Head of caudate nucleus (tissue), 42 donors: ENCODE data around the gene SLC25A31.

Experiments used
- DNase-seq, 42 donors: peaks; one replicate each; pipeline versions ENCODE4 v3.0.0 to v3.0.0-alpha.2; 2020 to 2021; ENCODE audit warnings: mixed read lengths in 7 of 42
- intact Hi-C: fragments of 100-400 bp; cut with DNase I; formaldehyde crosslinking; loops from one replicate; pipeline ENCODE4 v1.15.0; 2022

Gene SLC25A31

GRCh38 chr4:127730142-127730913 is at the start of gene SLC25A31:
TSS of gene SLC25A31 (plus strand) at chr4:127730400. CDS start at chr4:127730546, 146 bp downstream.
- intact Hi-C loops, result loop anchor here (5.0 kb wide), 1 partner anchor 128 kb away; no protein-coding TSS in a partner anchor
- no peak for DNase-seq

- intact Hi-C loops, result no loop called here
These were observed 44.9 kb upstream of the SLC25A31 start for GRCh38 chr4:127685292-127685691.

DNA sequence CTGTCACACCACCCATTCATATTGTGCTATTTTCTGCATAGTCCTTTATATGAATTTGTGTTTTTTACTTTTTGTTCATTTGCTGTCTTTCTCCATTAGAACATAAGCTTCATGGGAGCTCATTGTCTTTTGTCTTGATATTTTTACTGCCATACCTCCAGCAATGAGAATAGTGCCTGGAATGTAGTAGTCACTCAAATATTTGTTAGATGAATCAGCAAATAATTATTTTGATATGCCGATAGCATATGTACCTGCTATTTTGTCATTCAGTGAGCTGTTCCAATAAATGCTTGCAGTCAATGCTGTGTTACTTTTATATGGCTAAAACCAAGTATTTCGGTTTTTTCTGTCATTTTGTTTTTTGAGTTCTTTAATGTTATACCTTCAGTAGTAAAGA is 43.5 kb upstream of the SLC25A31 start:
- intact Hi-C loops, result no loop called here
- no peak for DNase-seq

More at GRCh38 chr4:127685292-127685691, 44.9 kb upstream of the SLC25A31 start:
- no peak for DNase-seq

GRCh38 chr4:127687580-127687979 is 42.6 kb upstream of the SLC25A31 start:
- intact Hi-C loops, result no loop called here
- DNase-seq, result no peak

DNA sequence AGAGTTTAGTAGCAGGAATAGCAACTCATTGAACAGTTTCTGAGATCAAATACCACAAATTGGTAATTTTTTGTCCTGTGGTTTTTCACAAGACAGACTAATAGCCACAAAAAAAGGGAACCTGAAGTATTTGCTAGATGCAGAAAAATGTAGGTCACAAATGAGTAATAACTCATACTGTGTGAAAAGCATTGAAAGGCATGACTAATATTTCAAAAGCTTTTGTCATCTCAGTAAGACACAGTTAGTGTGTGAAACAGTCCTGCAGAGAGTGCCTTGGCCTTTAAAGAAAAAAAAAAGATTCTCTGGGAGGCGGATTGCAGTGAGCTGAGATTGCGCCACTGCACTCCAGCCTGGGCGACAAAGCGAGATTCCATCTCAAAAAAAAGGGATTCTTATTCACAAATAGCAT is 31.4 kb upstream of the SLC25A31 start:
- intact Hi-C loops, result no loop called here
- peak in 17 of 42 donors; percentile 2 to 56 (median 25) for DNase-seq

GRCh38 chr4:127708985-127709384 is 21.2 kb upstream of the SLC25A31 start:
- intact Hi-C loops, result no loop called here
- DNase-seq, result peak in 2 of 42 donors; percentile 2 to 43

GRCh38 chr4:127709456-127709855 is 20.7 kb upstream of the SLC25A31 start:
- intact Hi-C loops, result no loop called here
- DNase-seq, result no peak

DNA sequence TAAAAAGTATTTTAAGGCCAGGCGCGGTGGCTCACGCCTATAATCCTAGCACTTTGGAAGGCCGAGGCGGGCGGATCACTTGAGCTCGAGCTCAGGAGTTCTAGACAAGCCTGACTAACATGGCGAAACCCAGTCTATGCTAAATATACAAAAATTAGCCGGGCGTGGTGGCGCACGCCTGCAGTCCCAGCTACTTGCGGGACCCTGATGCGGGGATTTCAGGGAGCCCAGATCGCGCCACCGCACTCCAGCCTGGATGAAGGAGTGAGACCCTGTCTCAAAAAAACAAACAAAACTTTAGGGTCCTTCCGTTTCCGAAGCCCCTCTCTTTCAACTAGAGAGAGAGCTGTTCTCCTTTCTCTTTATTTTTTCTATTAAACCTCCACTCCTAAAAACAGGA is 1.2 kb downstream of the SLC25A31 start:
- intact Hi-C loops, result loop anchor here (5.0 kb wide), 1 partner anchor 129 kb away; no protein-coding TSS in a partner anchor
- no peak for DNase-seq

- intact Hi-C loops, result loop anchor here (5.0 kb wide), 1 partner anchor 130 kb away; no protein-coding TSS in a partner anchor
- peak in 1 of 42 donors; percentile 27 for DNase-seq
These were observed 2.6 kb downstream of the SLC25A31 start for GRCh38 chr4:127732623-127733328.

- intact Hi-C loops, result loop anchor here (5.0 kb wide), 1 partner anchor 133 kb away; no protein-coding TSS in a partner anchor
- no peak for DNase-seq
These were observed 4.8 kb downstream of the SLC25A31 start for GRCh38 chr4:127734976-127735375.

DNA sequence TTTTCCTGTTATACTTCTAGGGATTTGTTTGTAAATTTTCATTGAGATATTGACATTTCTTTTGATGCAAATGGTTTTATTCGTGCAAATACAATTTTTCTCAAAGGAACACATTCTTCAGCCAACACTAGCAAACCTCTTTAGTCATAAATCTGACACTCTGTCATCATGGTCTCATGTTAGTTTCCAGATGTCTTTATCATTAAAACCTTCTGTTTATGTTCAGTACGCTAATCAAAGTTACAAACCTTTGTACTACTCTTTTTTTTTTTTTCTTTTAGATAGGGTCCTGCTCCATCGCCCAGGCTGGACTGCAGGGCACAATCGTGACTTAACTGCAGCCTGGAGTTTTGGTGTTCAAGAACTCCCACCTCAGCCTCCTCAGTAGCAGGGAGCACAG is 7.1 kb downstream of the SLC25A31 start:
- DNase-seq, result no peak
- intact Hi-C loops, result no loop called here

DNA sequence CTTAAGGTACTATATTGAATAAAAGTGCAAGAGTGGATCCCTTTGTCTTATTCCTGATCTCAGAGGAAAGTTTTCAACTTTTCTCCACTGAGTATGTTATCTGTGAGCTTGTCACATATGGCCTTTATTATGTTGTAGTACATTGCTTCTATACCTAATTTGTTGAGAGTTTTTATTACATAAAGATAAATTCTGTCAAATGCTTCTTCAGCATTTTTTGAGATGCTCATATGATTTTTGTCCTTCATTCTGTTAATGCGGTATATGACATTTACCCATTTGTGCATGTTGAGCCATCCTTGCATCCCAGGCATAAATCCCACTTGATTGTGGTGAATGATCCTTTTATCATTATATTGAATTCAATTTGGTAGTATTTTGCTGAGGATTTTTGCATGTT is 11.0 kb downstream of the SLC25A31 start:
- intact Hi-C loops, result no loop called here
- DNase-seq, result no peak

GRCh38 chr4:127747883-127748282 is 17.7 kb downstream of the SLC25A31 start:
- intact Hi-C loops, result no loop called here
- no peak for DNase-seq

DNA sequence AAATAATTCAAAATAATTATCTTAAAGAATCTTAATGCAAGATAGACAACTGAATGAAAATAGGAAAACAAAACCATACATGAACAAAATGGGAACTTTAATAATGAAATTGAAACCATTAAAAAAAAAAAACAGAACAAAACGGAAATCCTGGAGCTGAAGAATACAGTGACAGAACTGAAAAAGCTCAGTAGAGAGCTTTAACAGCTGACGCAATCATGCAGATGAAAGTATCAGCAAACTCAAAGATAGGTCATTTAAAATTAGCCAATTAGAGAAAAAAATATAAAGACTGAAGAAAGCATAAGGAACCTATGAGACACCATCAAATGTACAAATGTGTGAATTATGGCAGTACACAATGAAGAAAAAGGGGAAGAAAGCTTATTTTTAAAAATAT is 18.8 kb downstream of the SLC25A31 start:
- DNase-seq, result no peak
- intact Hi-C loops, result no loop called here

- no peak for DNase-seq
- intact Hi-C loops, result no loop called here
These were observed 26.7 kb downstream of the SLC25A31 start for GRCh38 chr4:127756906-127757305.

DNA sequence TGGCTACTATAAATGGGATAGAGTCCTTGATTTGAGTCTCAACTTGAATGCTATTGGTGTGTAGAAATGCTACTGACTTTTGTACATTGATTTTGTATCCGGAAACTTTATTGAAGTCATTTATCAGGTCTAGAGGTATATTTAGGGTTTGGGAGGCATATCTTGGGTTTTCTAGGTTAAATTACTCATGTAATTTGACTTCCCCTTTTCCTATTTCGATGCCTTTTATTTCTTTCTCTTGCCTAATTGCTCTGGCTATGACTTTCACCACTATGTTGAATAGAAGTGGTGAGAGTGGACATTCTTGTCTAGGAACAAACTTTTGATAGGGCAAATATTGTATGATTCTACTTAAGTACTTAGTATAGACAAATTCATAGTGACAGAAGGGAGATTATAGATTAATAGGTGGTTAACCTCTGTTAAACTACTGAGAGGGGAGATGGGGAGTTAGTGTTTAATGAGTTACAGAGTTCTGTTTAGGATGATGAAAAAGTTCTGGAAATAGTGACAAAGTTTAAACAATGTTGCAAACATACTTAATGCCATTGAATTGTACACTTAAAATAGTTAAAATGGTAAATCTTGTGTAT is 29.1 kb downstream of the SLC25A31 start:
- intact Hi-C loops, result no loop called here
- no peak for DNase-seq

GRCh38 chr4:127759893-127760292 is 29.7 kb downstream of the SLC25A31 start:
- intact Hi-C loops, result no loop called here

DNA sequence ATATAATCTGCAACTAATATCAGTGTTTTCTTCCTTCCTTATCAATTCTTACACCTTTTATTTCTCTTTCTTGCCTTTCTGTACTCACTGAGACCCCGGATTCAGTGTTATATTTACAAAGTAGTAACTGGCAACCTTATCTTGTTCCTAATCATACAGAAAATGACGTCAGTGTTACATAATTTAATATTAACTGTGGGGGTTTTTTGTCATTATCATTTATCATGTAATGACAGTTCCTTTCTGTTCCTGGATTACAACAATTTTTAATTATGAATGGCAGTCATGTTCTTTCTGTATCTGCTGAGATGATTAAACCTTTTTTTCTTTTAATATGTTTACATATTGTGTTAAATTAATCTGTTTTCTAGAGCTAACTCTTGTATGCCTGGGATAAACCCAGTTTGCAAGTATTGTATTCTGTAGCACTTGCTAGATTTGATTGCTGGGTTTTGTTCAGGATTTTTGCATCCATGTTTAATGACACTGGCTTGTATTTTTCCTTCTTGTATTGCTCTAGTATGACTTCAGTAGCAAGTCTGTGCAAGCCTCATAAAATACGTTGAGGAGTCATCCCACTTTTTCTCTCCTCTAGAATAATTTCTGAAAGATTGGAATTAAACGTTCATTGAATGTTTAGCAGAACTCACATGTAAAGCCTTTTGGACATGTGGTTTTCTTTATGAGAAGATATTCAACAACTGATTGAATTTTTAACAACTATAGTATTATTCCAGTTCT is 41.5 kb downstream of the SLC25A31 start:
- no peak for DNase-seq
- intact Hi-C loops, result no loop called here

More at GRCh38 chr4:127759893-127760292, 29.7 kb downstream of the SLC25A31 start:
- no peak for DNase-seq
